GM19397 (cell line): Measurements from ENCODE around the gene IL1R1.
"Not testable (repeated sequence)": the region's sequence is repeated elsewhere in the genome, so short reads cannot be mapped to it uniquely, and the experiment has no call there.

Experiments
- ATAC-seq: cut with Tn5 transposase; IDR thresholded peaks from one replicate; pipeline ENCODE4 v1.9.1; 2021; ENCODE audit warnings: mild to moderate bottlenecking, moderate library complexity; ENCODE audit not compliant: unreplicated experiment

Gene IL1R1

GRCh38 chr2:102141970-102142828 lies at the start of gene IL1R1:
Gene IL1R1 (plus strand): TSS chr2:102142746. CDS start chr2:102157725, 14,979 bp downstream.
- no peak for ATAC-seq

GRCh38 chr2:102093662-102094061 lies 48.9 kb upstream of the IL1R1 start:
- no peak for ATAC-seq

GRCh38 chr2:102094917-102095316 lies 47.6 kb upstream of the IL1R1 start:
- ATAC-seq = no peak

DNA sequence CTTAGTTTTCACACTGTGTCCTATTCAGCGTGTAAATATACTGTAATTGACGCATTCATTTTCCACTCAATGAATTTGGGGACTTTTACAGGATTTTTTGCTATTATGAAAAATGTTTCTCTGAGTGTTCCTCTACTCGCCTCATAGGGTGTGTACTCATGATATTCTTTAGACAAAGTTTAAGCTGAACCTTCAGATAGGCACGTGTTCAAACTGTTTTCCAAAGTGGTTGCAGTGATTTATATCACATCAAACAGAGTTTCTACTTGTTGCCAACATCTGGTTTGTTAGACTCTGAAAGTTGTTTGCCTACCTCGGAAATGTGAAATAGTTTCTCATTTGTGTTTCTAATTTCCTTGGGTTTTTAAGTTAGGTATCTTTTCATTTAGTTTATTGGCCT lies 46.4 kb upstream of the IL1R1 start:
- ATAC-seq = no peak

DNA sequence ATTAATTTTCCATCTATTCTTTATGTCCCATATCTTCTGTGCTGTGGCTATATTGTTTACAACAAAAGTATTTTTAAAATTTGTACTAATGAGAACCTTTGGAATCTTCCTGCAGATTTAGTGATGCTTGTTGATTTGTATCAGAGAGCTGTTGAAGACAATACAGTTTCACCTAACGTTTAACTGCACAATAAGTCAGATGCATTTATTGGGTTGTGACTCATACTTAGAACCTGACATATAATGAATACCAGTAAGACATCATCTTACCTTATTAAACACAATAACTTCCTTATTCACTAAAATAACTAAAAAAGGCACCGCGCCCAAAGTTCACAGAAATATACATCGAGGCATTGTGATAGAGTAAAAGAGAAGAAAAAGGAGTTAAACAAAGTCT lies 43.8 kb upstream of the IL1R1 start:
- no peak for ATAC-seq

DNA sequence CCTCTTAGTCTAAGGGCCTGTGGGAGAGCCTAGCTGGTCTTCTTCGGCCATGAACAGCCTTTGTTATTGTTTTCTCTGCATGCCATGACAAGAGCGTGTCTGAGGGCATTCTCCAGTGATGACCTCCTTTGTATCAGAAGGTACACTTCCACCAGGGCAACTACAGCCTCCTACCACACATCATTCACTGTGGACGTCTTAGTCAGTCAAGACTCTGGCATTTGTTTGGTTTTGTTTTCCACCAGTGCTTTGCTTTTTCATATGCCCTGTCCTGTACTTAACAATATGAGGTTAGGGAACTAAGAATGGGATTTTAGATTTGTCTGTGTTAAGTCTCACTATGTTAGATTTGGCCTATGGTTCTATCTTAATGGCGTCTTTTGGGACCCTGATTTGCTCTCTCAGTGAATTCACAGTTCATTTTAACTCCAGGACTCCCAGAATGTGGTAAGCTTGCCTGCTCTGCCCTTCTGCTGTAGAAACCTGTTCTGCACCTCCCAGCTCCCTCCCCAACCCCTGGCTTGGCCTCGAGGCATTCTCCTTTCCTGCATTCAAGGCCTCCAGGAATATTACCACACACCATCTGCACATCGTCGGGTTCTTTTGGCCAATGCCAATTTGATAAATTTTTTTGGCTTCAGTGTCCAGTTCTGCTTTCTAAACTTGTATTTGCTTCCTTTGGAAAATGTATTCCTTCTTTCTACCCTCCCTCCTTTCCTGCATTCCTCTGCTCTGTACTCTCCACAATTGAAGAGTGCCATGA lies 42.8 kb upstream of the IL1R1 start:
- no peak for ATAC-seq

DNA sequence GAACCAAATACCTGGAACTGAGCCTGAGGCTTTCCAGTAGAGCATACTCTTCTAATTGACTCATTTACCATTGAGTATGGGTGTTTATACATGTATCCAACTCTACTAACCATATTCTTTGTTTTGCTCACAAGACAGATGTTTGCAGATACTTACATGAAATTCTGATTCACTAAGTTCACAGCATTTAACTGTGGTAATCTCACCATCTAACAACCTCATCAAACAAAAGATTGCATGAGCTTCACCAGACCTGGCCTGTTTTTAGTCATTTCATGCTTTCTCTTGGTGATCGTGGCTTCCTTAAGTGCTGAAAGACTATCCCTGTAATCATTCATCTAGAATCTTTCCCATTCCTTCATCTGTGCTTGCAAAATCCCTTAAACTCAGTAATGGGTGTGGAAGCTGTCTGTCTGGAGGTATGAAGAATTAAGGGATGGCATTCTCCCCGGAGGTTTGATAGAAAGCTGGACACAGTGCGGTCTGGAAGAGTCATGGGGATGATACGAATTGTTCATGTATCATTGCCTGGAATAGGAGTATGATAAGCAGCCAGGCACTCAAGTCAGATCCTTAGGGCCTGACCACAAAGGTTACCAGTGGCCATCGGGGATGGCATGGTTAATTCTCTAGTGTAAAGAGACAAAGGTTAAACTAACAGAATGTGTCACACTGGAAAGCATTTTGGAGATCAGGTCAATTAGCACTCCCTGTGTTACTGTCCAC lies 42.0 kb upstream of the IL1R1 start:
- ATAC-seq = no peak

GRCh38 chr2:102101097-102101848 lies 41.3 kb upstream of the IL1R1 start:
- no peak for ATAC-seq

GRCh38 chr2:102101849-102102635 lies 40.5 kb upstream of the IL1R1 start:
- no peak for ATAC-seq

- not testable (repeated sequence) for ATAC-seq
Measured at GRCh38 chr2:102102636-102102948, 40.0 kb upstream of the IL1R1 start.

DNA sequence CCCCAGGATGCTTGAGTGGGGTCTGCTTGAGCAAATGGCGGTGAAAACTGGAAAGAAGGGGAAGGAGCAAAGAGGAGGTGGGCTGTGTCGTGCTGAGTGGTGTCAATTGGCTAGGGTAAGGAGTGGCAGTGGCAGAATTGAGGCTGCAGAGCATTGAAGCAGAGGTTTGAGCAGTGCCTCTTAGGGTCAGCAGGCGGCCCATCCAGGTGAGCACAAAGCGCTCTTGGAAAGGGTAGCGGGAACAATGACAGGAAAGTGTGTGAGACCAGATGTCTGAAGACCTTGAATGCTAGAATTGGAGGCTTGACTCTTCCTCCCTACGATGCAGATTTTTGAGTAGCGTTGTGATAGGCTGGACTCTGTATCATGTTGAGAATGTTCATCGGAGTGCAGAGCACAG lies 39.3 kb upstream of the IL1R1 start:
- ATAC-seq = no peak

DNA sequence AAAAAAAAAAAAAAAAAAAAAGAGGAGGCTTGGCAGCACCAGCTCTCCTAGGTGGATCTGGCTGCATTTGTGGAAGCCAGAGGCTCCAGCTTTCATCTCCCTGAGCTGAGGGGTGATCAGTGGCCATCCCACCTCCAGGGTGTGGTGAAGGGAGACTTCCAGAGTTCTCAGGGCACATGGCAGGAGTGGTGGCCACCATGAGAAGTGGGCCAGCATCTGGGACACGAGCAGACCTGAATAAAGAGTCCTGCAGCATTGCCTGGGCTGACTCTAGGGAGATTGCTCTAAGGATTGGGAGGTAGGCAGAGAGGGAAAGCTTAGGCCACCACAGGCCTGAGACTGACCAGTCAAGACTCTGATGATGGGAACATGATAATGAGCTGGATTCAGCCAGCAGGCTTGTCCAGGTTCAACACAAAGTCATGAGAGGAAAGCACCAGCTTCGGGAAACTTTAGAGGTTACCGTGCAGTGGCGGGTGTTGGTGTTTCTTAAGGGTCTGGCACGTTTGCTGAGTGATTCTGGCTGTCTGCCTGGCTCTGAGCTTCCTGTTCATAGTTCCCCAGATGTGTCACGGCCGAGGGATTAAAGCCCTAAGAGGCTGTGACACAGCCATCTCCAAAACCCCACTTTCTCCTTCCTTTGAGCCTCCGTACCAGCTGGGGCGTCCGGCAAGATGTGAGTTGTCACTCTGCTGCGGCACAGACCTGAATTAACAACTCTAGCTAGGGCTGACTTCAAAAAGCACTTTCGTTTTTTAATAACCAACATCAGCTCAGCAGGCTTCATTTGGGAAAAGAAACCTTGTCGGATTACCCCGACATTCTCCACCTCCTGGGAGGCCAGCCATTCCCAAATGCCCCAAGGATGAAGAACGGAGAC lies 38.3 kb upstream of the IL1R1 start:
- peak; percentile 70 for ATAC-seq

DNA sequence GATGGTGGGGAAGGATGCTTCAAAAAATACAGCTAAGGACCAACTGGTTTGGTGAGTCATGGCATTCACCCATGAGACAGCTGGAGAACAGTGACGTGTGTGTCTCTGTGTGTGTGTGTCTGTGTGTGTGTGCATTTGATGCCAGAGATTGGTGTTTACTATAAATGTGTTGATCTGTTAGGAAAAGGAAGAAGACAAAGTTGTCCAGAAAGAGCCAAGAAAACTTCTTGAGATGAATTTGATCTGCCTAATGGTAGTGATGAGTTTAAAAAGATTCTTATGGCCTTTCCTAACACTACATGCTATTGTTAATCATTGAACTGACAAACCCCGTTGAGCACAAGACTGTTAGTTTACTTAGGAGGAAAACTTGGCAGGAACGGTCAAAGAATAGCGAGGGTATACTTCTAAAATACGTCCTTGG lies 36.4 kb upstream of the IL1R1 start:
- ATAC-seq = no peak

GRCh38 chr2:102106813-102107740 lies 35.5 kb upstream of the IL1R1 start:
- not testable (repeated sequence) for ATAC-seq

DNA sequence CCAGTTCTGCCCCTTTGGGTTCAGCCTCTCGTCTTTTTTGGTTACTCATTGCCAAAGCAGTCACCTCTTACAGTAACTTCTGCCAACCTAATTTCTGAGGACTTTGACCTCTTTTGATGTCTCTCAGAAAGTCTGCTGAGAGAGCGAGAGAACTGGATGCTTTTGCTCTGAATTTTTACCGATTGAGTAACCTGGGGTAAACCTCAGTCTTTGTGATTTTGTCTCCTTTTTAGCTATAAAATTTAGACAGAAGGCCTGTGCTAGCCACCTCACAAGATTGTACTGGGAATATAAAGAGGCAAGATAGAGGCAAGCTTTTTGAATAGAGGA lies 34.8 kb upstream of the IL1R1 start:
- ATAC-seq = no peak

- no peak for ATAC-seq
Measured at GRCh38 chr2:102109016-102109415, 33.5 kb upstream of the IL1R1 start.

GRCh38 chr2:102110171-102110570 lies 32.4 kb upstream of the IL1R1 start:
- ATAC-seq = no peak
